GM23248 (cell line): ENCODE data around the gene TBXAS1. TPM values are rescaled to one million over a fixed set of nuclear protein-coding genes. Genes with fewer than 3 reads are reported as not detected.

Experiments used
- DNase-seq: peaks from one replicate; pipeline ENCODE4 v3.0.0-alpha.2; 2015
- H2AFZ ChIP-seq: fragments of 200-600 bp; sonication (generic); 2 replicates; pipeline ENCODE4 v1.6.1; 2016; ENCODE audit warnings: antibody characterized with exemption
- H3F3A ChIP-seq: fragments of 200-600 bp; sonication (generic); 2 replicates; pipeline ENCODE4 v1.6.1; 2016; ENCODE audit warnings: mild to moderate bottlenecking, antibody characterized with exemption, mixed run types; ENCODE audit not compliant: insufficient read depth
- H3K27ac ChIP-seq: fragments of 200-600 bp; sonication (generic); 2 replicates; pipeline ENCODE4 v1.5.1; 2016; ENCODE audit warnings: mild to moderate bottlenecking
- H3K27me3 ChIP-seq: fragments of 200-600 bp; sonication (generic); replicated peaks from 2 replicates; pipeline ENCODE4 v1.6.1; 2016; ENCODE audit warnings: mild to moderate bottlenecking; ENCODE audit not compliant: insufficient read depth
- H3K36me3 ChIP-seq: fragments of 200-600 bp; sonication (generic); 2 replicates; pipeline ENCODE4 v1.6.1; 2016; ENCODE audit warnings: low read depth, mild to moderate bottlenecking
- H3K4me1 ChIP-seq: fragments of 200-600 bp; sonication (generic); 2 replicates; pipeline ENCODE4 v1.6.1; 2016; ENCODE audit warnings: mild to moderate bottlenecking; ENCODE audit not compliant: insufficient read depth
- H3K4me2 ChIP-seq: fragments of 200-600 bp; sonication (generic); one replicate; pipeline ENCODE4 v1.6.1; 2016; ENCODE audit warnings: mild to moderate bottlenecking; ENCODE audit not compliant: unreplicated experiment
- H3K4me3 ChIP-seq: fragments of 200-600 bp; sonication (generic); 2 replicates; pipeline ENCODE4 v1.5.1; 2016; ENCODE audit warnings: mild to moderate bottlenecking
- H3K79me2 ChIP-seq: fragments of 200-600 bp; sonication (generic); 2 replicates; pipeline ENCODE4 v1.6.1; 2016; ENCODE audit warnings: mild to moderate bottlenecking; ENCODE audit not compliant: insufficient read depth
- H3K9ac ChIP-seq: fragments of 200-600 bp; sonication (generic); 2 replicates; pipeline ENCODE4 v1.6.1; 2016; ENCODE audit warnings: mild to moderate bottlenecking
- H3K9me2 ChIP-seq: fragments of 200-600 bp; sonication (generic); 2 replicates; pipeline ENCODE4 v1.6.1; 2016; ENCODE audit warnings: mixed run types, mild to moderate bottlenecking, moderate library complexity; ENCODE audit not compliant: insufficient read depth
- H3K9me3 ChIP-seq: fragments of 200-600 bp; sonication (generic); one replicate; pipeline ENCODE4 v1.6.1; 2017; ENCODE audit warnings: low read depth
- H4K20me1 ChIP-seq: fragments of 200-600 bp; sonication (generic); 2 replicates; pipeline ENCODE4 v1.6.0; 2016; ENCODE audit not compliant: insufficient read depth
- EZH2 ChIP-seq: fragments of 200-600 bp; sonication (generic); IDR thresholded peaks from 2 replicates; pipeline ENCODE4 v1.6.1; 2018; ENCODE audit warnings: antibody characterized with exemption, mild to moderate bottlenecking; ENCODE audit not compliant: insufficient read depth, poor library complexity, severe bottlenecking
- EZH2phosphoT487 ChIP-seq: fragments of 200-600 bp; sonication (generic); IDR thresholded peaks from 2 replicates; pipeline ENCODE4 v1.6.1; 2018; ENCODE audit warnings: antibody characterized with exemption, moderate library complexity, mild to moderate bottlenecking, low read depth; ENCODE audit not compliant: insufficient read depth
- WGBS, 2 experiments: methylation state at CpG; one replicate each; pipeline ENCODE4 v1.1.6; 2015 to 2017; ENCODE audit warnings: low lambda C conversion rate in 2 of 2, low coverage in 1 of 2; ENCODE audit errors: missing lambda C conversion rate in 2 of 2; 5-methylcytosine and 5-hydroxymethylcytosine counted together
- in situ Hi-C: fragments of 300-500 bp; cut with MboI; formaldehyde crosslinking; loops from 2 replicates; pipeline ENCODE4 v1.15.0; 2020
- polyA plus RNA-seq: library from polyadenylated mRNA; unstranded; fragments of >200 nt; fragmentation: Nextera tagmentation; extraction: Ambion mirVana; gene quantifications from 2 replicates; pipeline ENCODE4 v1.2.1, GENCODE V29; 2016
- total RNA-seq: library from RNA; depleted of rRNA; stranded (reverse); fragments of >200 nt; shearing (Covaris generic); gene quantifications from 2 replicates; pipeline ENCODE4 v1.2.3, GENCODE V29; 2014

The TBXAS1 gene
- total and polyA plus RNA-seq, 2 experiments from 2014 or later: 0.49 TPM; not detected in 1

- Histone ChIP-seq H3K27ac (no peak overlapping the region), H3K27me3 (peaks cover 24% of the 10 kb centered on the region; the same call in 1 of the 2 replicates), H3K9me3 (no peaks in the 10 kb centered on the region), H3F3A (no peaks in the 10 kb centered on the region), H4K20me1 (no peaks in the 10 kb centered on the region), H2AFZ (no peak overlapping the region), H3K4me3 (no peak overlapping the region), H3K36me3 (no peaks in the 10 kb centered on the region), H3K9ac (no peak overlapping the region), H3K79me2 (no peaks in the 10 kb centered on the region), H3K4me2 (no peak overlapping the region), H3K9me2 (no peaks in the 10 kb centered on the region), H3K4me1 (no peaks in the 10 kb centered on the region)
- TF ChIP-seq EZH2phosphoT487: no peak
- TF ChIP-seq EZH2: no peak
- no peak for DNase-seq
- WGBS, 2 experiments: 68 to 71% methylated on average over 10 of the region's 10 CpGs
- in situ Hi-C loops: no loop called here
Measured at GRCh38 chr7:139948587-139949335, 119.7 kb downstream of the TBXAS1 start.

GRCh38 chr7:139949629-139950028 lies 120.6 kb downstream of the TBXAS1 start:
- DNase-seq: no peak
- Histone ChIP-seq H3K9me3 (no peaks in the 10 kb centered on the region), H3K9me2 (no peaks in the 10 kb centered on the region), H3K27ac (no peak overlapping the region), H4K20me1 (no peaks in the 10 kb centered on the region), H3K27me3 (peaks cover 20% of the 10 kb centered on the region; the same call in 1 of the 2 replicates), H3K36me3 (no peaks in the 10 kb centered on the region), H3K4me3 (no peak overlapping the region), H2AFZ (no peak overlapping the region), H3K9ac (no peak overlapping the region), H3K79me2 (no peaks in the 10 kb centered on the region), H3K4me2 (no peak overlapping the region), H3K4me1 (no peaks in the 10 kb centered on the region), H3F3A (no peaks in the 10 kb centered on the region)
- in situ Hi-C loops: no loop called here
- no peak for TF ChIP-seq EZH2phosphoT487
- no peak for TF ChIP-seq EZH2
- WGBS, 2 experiments: 86 to 89% methylated on average over 3 of the region's 3 CpGs

- no peaks in the 10 kb centered on the region for H3K4me1 ChIP-seq
- in situ Hi-C loops: no loop called here
- H4K20me1 ChIP-seq: no peaks in the 10 kb centered on the region
- 83% methylated on average over 10 of the region's 10 CpGs for WGBS, 2 experiments
- no peak overlapping the region for H3K9ac ChIP-seq
- no peak overlapping the region for H3K27ac ChIP-seq
- no peaks in the 10 kb centered on the region for H3K9me3 ChIP-seq
- TF ChIP-seq EZH2phosphoT487 (no peak), EZH2 (no peak)
- no peak overlapping the region for H3K4me2 ChIP-seq
- H3K9me2 ChIP-seq: no peaks in the 10 kb centered on the region
- no peak for DNase-seq
- no peaks in the 10 kb centered on the region for H3K36me3 ChIP-seq
- H3K4me3 ChIP-seq: no peak overlapping the region
- no peak overlapping the region for H2AFZ ChIP-seq
- no peaks in the 10 kb centered on the region for H3K79me2 ChIP-seq
- H3K27me3 ChIP-seq: peaks cover 12% of the 10 kb centered on the region; the same call in 1 of the 2 replicates
- no peaks in the 10 kb centered on the region for H3F3A ChIP-seq
Measured at GRCh38 chr7:139950881-139951525, 121.9 kb downstream of the TBXAS1 start.

- in situ Hi-C loops: no loop called here
Measured at GRCh38 chr7:139953229-139953628, 124.2 kb downstream of the TBXAS1 start.

More at GRCh38 chr7:139953229-139953628, 124.2 kb downstream of the TBXAS1 start:
- Histone ChIP-seq H3K4me2 (no peak overlapping the region), H3K9me3 (no peaks in the 10 kb centered on the region), H3K79me2 (no peaks in the 10 kb centered on the region), H2AFZ (no peak overlapping the region), H3K36me3 (no peaks in the 10 kb centered on the region), H3K9ac (no peak overlapping the region), H3K4me3 (no peak overlapping the region), H4K20me1 (no peaks in the 10 kb centered on the region), H3K4me1 (no peaks in the 10 kb centered on the region), H3K27me3 (peaks cover 12% of the 10 kb centered on the region; the same call in 1 of the 2 replicates), H3K27ac (no peak overlapping the region), H3F3A (no peaks in the 10 kb centered on the region), H3K9me2 (no peaks in the 10 kb centered on the region)
- TF ChIP-seq EZH2 (no peak), EZH2phosphoT487 (no peak)
- WGBS, 2 experiments: 44 to 47% methylated on average over 7 of the region's 7 CpGs
- no peak for DNase-seq
